NK-92 (cell line): ENCODE measurements around the gene MMS22L.

Experiments
- DNase-seq: peaks from one replicate; lab custom pipeline; 2025; ENCODE audit not compliant: unreplicated experiment; lab: John Stamatoyannopoulos, UW

The MMS22L gene

DNA sequence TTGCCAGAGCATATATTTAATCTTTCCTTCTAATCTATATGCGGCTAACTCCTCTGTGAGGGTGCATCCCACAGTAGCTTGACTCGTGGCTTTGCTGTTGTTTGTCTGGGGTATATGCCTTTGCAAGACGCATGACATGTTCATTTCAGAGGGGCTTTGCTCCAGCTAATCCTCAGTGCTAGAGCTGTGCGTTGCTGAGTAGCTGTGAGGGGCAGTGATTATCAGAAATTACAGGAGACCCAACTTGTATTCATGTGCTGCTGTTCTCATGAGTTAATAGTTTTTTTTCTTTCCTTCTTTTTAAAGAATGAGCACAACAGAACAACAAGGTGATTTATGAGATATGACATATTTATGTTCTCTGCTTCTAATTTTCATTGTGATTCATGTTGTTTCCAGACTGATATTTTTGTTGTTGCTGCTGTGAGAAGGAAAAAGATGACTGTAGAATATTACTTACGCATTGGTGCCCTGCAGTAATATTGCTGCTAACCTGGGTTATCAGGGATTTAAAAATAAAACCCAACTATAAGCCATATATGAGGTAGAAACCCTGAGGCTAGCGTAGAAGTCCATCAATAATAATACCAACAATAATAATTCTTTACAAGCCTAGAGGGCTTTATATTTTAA, 190.2 kb downstream of the MMS22L start:
- DNase-seq: no peak
